Memory B cell (primary cell): ENCODE measurements around the gene PTH2.

ENCODE experiments used
- ATAC-seq: fragments of 150-1000 bp; cut with Tn5 transposase; 2 replicates; pipeline ENCODE4 v1.10.0; 2021; ENCODE audit warnings: low read depth, mild to moderate bottlenecking, moderate library complexity
- DNase-seq, 2 donors: peaks; one replicate each; pipeline ENCODE4 v3.0.0; 2022; ENCODE audit warnings: low spot score in 2 of 2
- H3K27ac Mint-ChIP-seq: one replicate; pipeline ENCODE4 v1.8.0; 2022; ENCODE audit warnings: mild to moderate bottlenecking, moderate library complexity, mixed read lengths
- H3K27me3 Mint-ChIP-seq: one replicate; pipeline ENCODE4 v1.8.0; 2022; ENCODE audit warnings: mixed read lengths
- H3K36me3 Mint-ChIP-seq: one replicate; pipeline ENCODE4 v1.8.0; 2022; ENCODE audit warnings: mild to moderate bottlenecking, mixed read lengths
- H3K4me1 Mint-ChIP-seq: one replicate; pipeline ENCODE4 v1.8.0; 2022; ENCODE audit warnings: mixed read lengths
- H3K4me3 Mint-ChIP-seq: one replicate; pipeline ENCODE4 v1.8.0; 2022; ENCODE audit warnings: mild to moderate bottlenecking, moderate library complexity, mixed read lengths
- H3K9me3 Mint-ChIP-seq: one replicate; pipeline ENCODE4 v1.8.0; 2022; ENCODE audit warnings: mixed read lengths

Gene PTH2

GRCh38 chr19:49420227-49420626, 3.0 kb downstream of the PTH2 start:
- Mint-ChIP-seq H3K9me3 (no peaks in the 10 kb centered on the region), H3K4me1 (peaks cover 23% of the 10 kb centered on the region), H3K27me3 (peaks cover 42% of the 10 kb centered on the region), H3K4me3 (no peak overlapping the region), H3K36me3 (peaks cover 2% of the 10 kb centered on the region), H3K27ac (no peak overlapping the region)
- no peak for ATAC-seq
- DNase-seq = no peak

- H3K27me3 Mint-ChIP-seq = peaks cover 37% of the 10 kb centered on the region
Observed at GRCh38 chr19:49419173-49419572, 4.1 kb downstream of the PTH2 start.

GRCh38 chr19:49418511-49418910, 4.7 kb downstream of the PTH2 start:
- Mint-ChIP-seq H3K27ac (no peak overlapping the region), H3K9me3 (no peaks in the 10 kb centered on the region), H3K27me3 (peaks cover 32% of the 10 kb centered on the region), H3K4me3 (no peak overlapping the region), H3K4me1 (peaks cover 23% of the 10 kb centered on the region), H3K36me3 (peaks cover under 1% of the 10 kb centered on the region)
- ATAC-seq (no peak), DNase-seq (no peak)

More at GRCh38 chr19:49419173-49419572, 4.1 kb downstream of the PTH2 start:
- Mint-ChIP-seq H3K9me3 (no peaks in the 10 kb centered on the region), H3K4me1 (peaks cover 28% of the 10 kb centered on the region), H3K4me3 (no peak overlapping the region), H3K27ac (no peak overlapping the region), H3K36me3 (peaks cover 2% of the 10 kb centered on the region)
- ATAC-seq (no peak), DNase-seq (no peak)

- no peaks in the 10 kb centered on the region for H3K36me3 Mint-ChIP-seq
- no peaks in the 10 kb centered on the region for H3K9me3 Mint-ChIP-seq
- H3K4me1 Mint-ChIP-seq = peaks cover 18% of the 10 kb centered on the region
- no peak overlapping the region for H3K27ac Mint-ChIP-seq
- DNase-seq = no peak
- peaks cover 27% of the 10 kb centered on the region for H3K27me3 Mint-ChIP-seq
- ATAC-seq = no peak
- no peak overlapping the region for H3K4me3 Mint-ChIP-seq
Observed at GRCh38 chr19:49417088-49417487, 6.2 kb downstream of the PTH2 start.

- ATAC-seq = no peak
- Mint-ChIP-seq H3K36me3 (no peaks in the 10 kb centered on the region), H3K27ac (no peak overlapping the region), H3K4me1 (peaks cover 21% of the 10 kb centered on the region), H3K27me3 (peaks cover 21% of the 10 kb centered on the region), H3K4me3 (no peak overlapping the region), H3K9me3 (no peaks in the 10 kb centered on the region)
- no peak for DNase-seq
Observed at GRCh38 chr19:49415810-49416200, 7.4 kb downstream of the PTH2 start.

GRCh38 chr19:49415102-49415809, 8.0 kb downstream of the PTH2 start:
- no peak for DNase-seq
- Mint-ChIP-seq H3K27me3 (peaks cover 18% of the 10 kb centered on the region), H3K4me3 (no peak overlapping the region), H3K27ac (no peak overlapping the region), H3K36me3 (no peaks in the 10 kb centered on the region), H3K4me1 (peaks cover 21% of the 10 kb centered on the region), H3K9me3 (no peaks in the 10 kb centered on the region)
- peak; percentile 90 for ATAC-seq

- Mint-ChIP-seq H3K4me1 (peaks cover 29% of the 10 kb centered on the region), H3K36me3 (no peaks in the 10 kb centered on the region), H3K9me3 (peaks cover 1% of the 10 kb centered on the region), H3K27me3 (peaks cover 12% of the 10 kb centered on the region), H3K27ac (no peak overlapping the region), H3K4me3 (no peak overlapping the region)
- DNase-seq (no peak), ATAC-seq (no peak)
Observed at GRCh38 chr19:49414256-49414655, 9.0 kb downstream of the PTH2 start.

- Mint-ChIP-seq H3K27me3 (peaks cover 5% of the 10 kb centered on the region), H3K27ac (no peak overlapping the region), H3K4me1 (peaks cover 36% of the 10 kb centered on the region), H3K9me3 (peaks cover 1% of the 10 kb centered on the region), H3K36me3 (no peaks in the 10 kb centered on the region), H3K4me3 (no peak overlapping the region)
- DNase-seq = no peak
- ATAC-seq = no peak
Observed at GRCh38 chr19:49413348-49413747, 9.9 kb downstream of the PTH2 start.

- no peak for ATAC-seq
- Mint-ChIP-seq H3K27me3 (peaks cover 1% of the 10 kb centered on the region), H3K27ac (peak overlapping the region; percentile 56), H3K4me1 (peaks cover 44% of the 10 kb centered on the region), H3K9me3 (peaks cover 1% of the 10 kb centered on the region), H3K36me3 (no peaks in the 10 kb centered on the region), H3K4me3 (no peak overlapping the region)
- DNase-seq = no peak
Observed at GRCh38 chr19:49411681-49412326, 11.4 kb downstream of the PTH2 start.

- peak overlapping the region; percentile 81 for H3K27ac Mint-ChIP-seq
- ATAC-seq (peak; percentile 93), DNase-seq (no peak)
- H3K9me3 Mint-ChIP-seq = peaks cover 1% of the 10 kb centered on the region
- no peaks in the 10 kb centered on the region for H3K36me3 Mint-ChIP-seq
- peaks cover 1% of the 10 kb centered on the region for H3K27me3 Mint-ChIP-seq
- peaks cover 35% of the 10 kb centered on the region for H3K4me1 Mint-ChIP-seq
- peak overlapping the region; percentile 43 for H3K4me3 Mint-ChIP-seq
Observed at GRCh38 chr19:49409441-49410029, 13.7 kb downstream of the PTH2 start.

GRCh38 chr19:49408816-49409440, 14.3 kb downstream of the PTH2 start:
- peak overlapping the region; percentile 81 for H3K27ac Mint-ChIP-seq
- ATAC-seq (no peak), DNase-seq (no peak)
- H3K4me1 Mint-ChIP-seq = peaks cover 36% of the 10 kb centered on the region
- no peaks in the 10 kb centered on the region for H3K36me3 Mint-ChIP-seq
- H3K9me3 Mint-ChIP-seq = peaks cover 1% of the 10 kb centered on the region
- H3K4me3 Mint-ChIP-seq = peak overlapping the region; percentile 43
- peaks cover 1% of the 10 kb centered on the region for H3K27me3 Mint-ChIP-seq

- Mint-ChIP-seq H3K9me3 (peaks cover 1% of the 10 kb centered on the region), H3K4me3 (no peak overlapping the region), H3K4me1 (peaks cover 47% of the 10 kb centered on the region), H3K27me3 (no peaks in the 10 kb centered on the region), H3K36me3 (no peaks in the 10 kb centered on the region), H3K27ac (no peak overlapping the region)
- DNase-seq = no peak
- no peak for ATAC-seq
Observed at GRCh38 chr19:49407482-49408015, 15.7 kb downstream of the PTH2 start.

GRCh38 chr19:49407079-49407478, 16.2 kb downstream of the PTH2 start:
- H3K27me3 Mint-ChIP-seq = no peaks in the 10 kb centered on the region
- ATAC-seq (no peak), DNase-seq (no peak)
- peaks cover 1% of the 10 kb centered on the region for H3K9me3 Mint-ChIP-seq
- no peaks in the 10 kb centered on the region for H3K36me3 Mint-ChIP-seq
- H3K4me3 Mint-ChIP-seq = no peak overlapping the region
- no peak overlapping the region for H3K27ac Mint-ChIP-seq
- H3K4me1 Mint-ChIP-seq = peaks cover 43% of the 10 kb centered on the region
